Right renal cortex interstitium (tissue), 3 donors: Measurements from ENCODE around the gene ZMYM3. TPM values are rescaled to one million over a fixed set of nuclear protein-coding genes. Genes with fewer than 3 reads are reported as not detected.

Experiments used
- DNase-seq, 3 donors: peaks; one replicate each; pipeline ENCODE4 v3.0.0-alpha.2; 2013; ENCODE audit warnings: low read depth in 3 of 3, low spot score in 2 of 3
- polyA plus RNA-seq, 3 donors: library from polyadenylated mRNA; unstranded; fragments of 120-200 nt; gene quantifications; one replicate each; pipeline ENCODE4 v1.2.1, GENCODE V29; 2013; ENCODE audit not compliant: insufficient read length in 3 of 3

Gene ZMYM3
- polyA plus RNA-seq, 3 donors = 50.6 to 56.7 (median 54.0) TPM

DNA sequence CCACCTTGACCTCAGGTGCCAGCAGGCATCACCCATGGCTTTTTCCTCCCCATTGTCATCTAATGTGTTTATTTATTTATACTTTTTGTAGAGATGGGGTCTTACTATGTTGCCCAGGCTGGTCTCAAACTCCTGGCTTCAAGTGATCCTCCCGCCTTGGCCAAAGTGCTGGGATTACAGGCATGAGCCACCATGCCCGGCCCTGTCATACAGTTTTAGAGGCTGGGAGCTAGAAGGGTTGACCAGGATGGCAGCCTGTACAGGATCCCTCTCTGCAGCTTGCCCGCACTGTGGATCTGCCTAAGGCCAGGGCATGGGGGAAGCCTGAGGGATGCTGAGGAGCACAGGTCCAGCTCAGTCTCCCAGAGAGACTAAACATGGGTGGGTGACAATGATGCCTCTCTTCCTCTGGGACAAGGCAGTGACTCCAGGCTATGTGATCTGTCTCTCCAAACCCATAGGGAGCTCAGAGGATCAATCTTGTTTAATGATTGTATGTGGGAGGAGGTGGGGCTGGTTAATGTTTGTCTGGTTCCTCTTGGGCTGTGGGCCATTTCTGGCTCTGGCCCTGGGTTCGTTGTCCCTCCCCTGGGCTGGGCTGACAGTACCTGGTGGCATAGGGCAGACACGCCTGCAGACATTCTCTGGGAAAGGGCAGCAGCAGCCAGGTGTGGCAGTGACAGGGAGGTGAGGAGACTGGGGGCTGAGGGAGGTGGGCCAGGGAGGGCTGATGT lies 39.2 kb downstream of the ZMYM3 start:
- DNase-seq = no peak

GRCh38 chrX:71214152-71214551 lies 39.8 kb downstream of the ZMYM3 start:
- DNase-seq = no peak

GRCh38 chrX:71212536-71212935 lies 41.4 kb downstream of the ZMYM3 start:
- no peak for DNase-seq

- no peak for DNase-seq
These were observed 43.1 kb downstream of the ZMYM3 start for GRCh38 chrX:71210816-71211215.

GRCh38 chrX:71199252-71200008 lies 54.5 kb downstream of the ZMYM3 start:
- no peak for DNase-seq

- DNase-seq = no peak
These were observed 55.9 kb downstream of the ZMYM3 start for GRCh38 chrX:71198066-71198465.

- no peak for DNase-seq
These were observed 57.8 kb downstream of the ZMYM3 start for GRCh38 chrX:71195964-71196649.

- no peak for DNase-seq
These were observed 62.7 kb downstream of the ZMYM3 start for GRCh38 chrX:71191248-71191647.

Other genes with a start within 250 kb of the ZMYM3 start
- gene SNX12, start 185.8 kb downstream of the ZMYM3 start, polyA plus RNA-seq = 10 to 100 TPM; 49.9 to 54.3 (median 53.7) TPM
- gene FOXO4, start 158.3 kb downstream of the ZMYM3 start, polyA plus RNA-seq = 10 to 100 TPM; 22.5 to 26.0 (median 23.8) TPM
- gene CXorf65, start 147.4 kb downstream of the ZMYM3 start, polyA plus RNA-seq = under 1 TPM in 1 of 3 donors, not detected in 2; 0.69 TPM
- gene IL2RG, start 142.6 kb downstream of the ZMYM3 start, polyA plus RNA-seq = 1 to 10 TPM; 1.0 to 1.4 (median 1.2) TPM
- 10 to 100 TPM; 32.0 to 35.3 (median 35.1) TPM for gene MED12, start 135.5 kb downstream of the ZMYM3 start, polyA plus RNA-seq
- 1 to 10 TPM; 3.8 to 4.4 (median 3.9) TPM for gene NLGN3, start 109.3 kb downstream of the ZMYM3 start, polyA plus RNA-seq
- gene GJB1, start 30.9 kb downstream of the ZMYM3 start, polyA plus RNA-seq = 10 to 100 TPM; 43.3 to 54.0 (median 47.1) TPM
- 100 to 1,000 TPM; 614 to 653 (median 631) TPM for gene NONO, start 29.5 kb upstream of the ZMYM3 start, polyA plus RNA-seq
- gene ITGB1BP2, start 47.6 kb upstream of the ZMYM3 start, polyA plus RNA-seq = 1 to 10 TPM; 1.2 to 1.3 (median 1.2) TPM
- 10 to 100 TPM; 43.4 to 47.4 (median 45.8) TPM for gene TAF1, start 112.2 kb upstream of the ZMYM3 start, polyA plus RNA-seq